Neural cell (in vitro differentiated cells): ENCODE data around the gene SKAP1. TPM values are rescaled to one million over a fixed set of nuclear protein-coding genes. Genes with fewer than 3 reads are reported as not detected.

Experiments
- H2AFZ ChIP-seq: fragments of 200-600, 300-800 bp; sonication (generic), shearing (Covaris generic); 2 replicates; pipeline ENCODE4 v1.6.0; 2014; ENCODE audit warnings: low read depth, mild to moderate bottlenecking, antibody characterized with exemption, low read length, moderate library complexity
- H3F3A ChIP-seq: fragments of 200-600 bp; shearing (Covaris generic); 2 replicates; pipeline ENCODE4 v1.6.1; 2016; ENCODE audit warnings: mild to moderate bottlenecking, moderate library complexity, mixed read lengths, antibody characterized with exemption, low read length; ENCODE audit not compliant: insufficient read depth, poor library complexity, severe bottlenecking
- H3K27ac ChIP-seq: fragments of 200-600, 300-800 bp; sonication (generic), shearing (Covaris generic); 2 replicates; pipeline ENCODE4 v1.5.1; 2014; ENCODE audit warnings: mild to moderate bottlenecking, low read length, moderate library complexity
- H3K27me3 ChIP-seq: fragments of 300-800, 200-600 bp; sonication (generic), shearing (Covaris generic); 2 replicates; pipeline ENCODE4 v1.6.0; 2014; ENCODE audit warnings: mild to moderate bottlenecking, low read depth, low read length, moderate library complexity; ENCODE audit not compliant: insufficient read depth
- H3K36me3 ChIP-seq: fragments of 300-800, 200-600 bp; sonication (generic), shearing (Covaris generic); 2 replicates; pipeline ENCODE4 v1.5.1; 2014; ENCODE audit warnings: mild to moderate bottlenecking, antibody characterized with exemption, low read length, moderate library complexity; ENCODE audit not compliant: insufficient read depth
- H3K4me2 ChIP-seq: fragments of 300-800, 200-600 bp; sonication (generic), shearing (Covaris generic); 2 replicates; pipeline ENCODE4 v1.6.0; 2014; ENCODE audit warnings: mild to moderate bottlenecking, low read length
- H3K4me3 ChIP-seq: fragments of 300-800, 200-600 bp; sonication (generic), shearing (Covaris generic); 2 replicates; pipeline ENCODE4 v1.5.1; 2014; ENCODE audit warnings: mild to moderate bottlenecking, low read length, moderate library complexity
- H3K79me2 ChIP-seq: fragments of 200-600 bp; shearing (Covaris generic); replicated peaks from 2 replicates; pipeline ENCODE4 v1.6.0; 2014; ENCODE audit warnings: mild to moderate bottlenecking, low read length, moderate library complexity; ENCODE audit not compliant: insufficient read depth
- H3K9ac ChIP-seq: fragments of 300-800, 200-600 bp; sonication (generic), shearing (Covaris generic); 2 replicates; pipeline ENCODE4 v1.6.1; 2016; ENCODE audit warnings: mild to moderate bottlenecking, low read length, mixed read lengths
- H3K9me2 ChIP-seq: fragments of 200-600 bp; shearing (Covaris generic); 2 replicates; pipeline ENCODE4 v1.6.1; 2016; ENCODE audit warnings: mild to moderate bottlenecking, low read length, mixed read lengths; ENCODE audit not compliant: insufficient read depth
- H3K9me3 ChIP-seq: fragments of 200-600, 300-800 bp; sonication (generic), shearing (Covaris generic); 2 replicates; pipeline ENCODE4 v1.6.1; 2016; ENCODE audit warnings: mild to moderate bottlenecking, mixed run types, low read length, moderate library complexity, mixed read lengths
- H4K20me1 ChIP-seq: fragments of 200-600 bp; shearing (Covaris generic); 2 replicates; pipeline ENCODE4 v1.6.1; 2016; ENCODE audit warnings: mild to moderate bottlenecking, mixed run types; ENCODE audit not compliant: insufficient read depth
- EP300 ChIP-seq: fragments of 450-650 bp; conservative IDR thresholded peaks from 2 replicates; pipeline ENCODE4 v1.6.1; 2014; ENCODE audit warnings: antibody characterized with exemption, mild to moderate bottlenecking, moderate library complexity; ENCODE audit not compliant: poor library complexity, severe bottlenecking
- EZH2 ChIP-seq: fragments of 200-600, 300-800 bp; shearing (Covaris generic), sonication (generic); IDR thresholded peaks from 2 replicates; pipeline ENCODE4 v1.6.1; 2014; ENCODE audit warnings: antibody characterized with exemption, low read length, borderline replicate concordance, mild to moderate bottlenecking; ENCODE audit not compliant: insufficient read depth, poor library complexity, severe bottlenecking
- MXI1 ChIP-seq: fragments of 450-650 bp; conservative IDR thresholded peaks from 2 replicates; pipeline ENCODE4 v1.6.1; 2014; ENCODE audit warnings: antibody characterized with exemption, mild to moderate bottlenecking; ENCODE audit not compliant: poor library complexity, severe bottlenecking
- POLR2AphosphoS5 ChIP-seq: IDR thresholded peaks from 2 replicates; pipeline ENCODE4 v1.6.1; 2012
- RAD21 ChIP-seq: fragments of 450-650 bp; conservative IDR thresholded peaks from 2 replicates; pipeline ENCODE4 v1.6.1; 2014; ENCODE audit warnings: antibody characterized with exemption, mild to moderate bottlenecking, moderate library complexity
- SMC3 ChIP-seq: fragments of 450-650 bp; conservative IDR thresholded peaks from 2 replicates; pipeline ENCODE4 v1.6.1; 2014; ENCODE audit warnings: antibody characterized with exemption, mild to moderate bottlenecking, moderate library complexity; ENCODE audit not compliant: poor library complexity
- TAF1 ChIP-seq: IDR thresholded peaks from 2 replicates; pipeline ENCODE4 v1.6.1; 2012; ENCODE audit warnings: low read depth
- polyA plus RNA-seq: library from polyadenylated mRNA; depleted of rRNA; stranded (reverse); fragments of >200 nt; gene quantifications from 2 replicates; pipeline ENCODE4 v1.2.3, GENCODE V29; 2014
- TF ChIP-seq, protein P1 (sequence below): fragments of 450-650 bp; IDR thresholded peaks from 2 replicates; pipeline ENCODE4 v1.5.1; 2014; ENCODE audit warnings: antibody characterized with exemption, mild to moderate bottlenecking, moderate library complexity; ENCODE audit not compliant: poor library complexity, severe bottlenecking
- TF ChIP-seq, protein P2 (sequence below): IDR thresholded peaks from 2 replicates; pipeline ENCODE4 v1.6.1; 2012; ENCODE audit warnings: borderline replicate concordance

Gene SKAP1
- polyA plus RNA-seq, 1 donor from 2014 or later, result 0.63 TPM

DNA sequence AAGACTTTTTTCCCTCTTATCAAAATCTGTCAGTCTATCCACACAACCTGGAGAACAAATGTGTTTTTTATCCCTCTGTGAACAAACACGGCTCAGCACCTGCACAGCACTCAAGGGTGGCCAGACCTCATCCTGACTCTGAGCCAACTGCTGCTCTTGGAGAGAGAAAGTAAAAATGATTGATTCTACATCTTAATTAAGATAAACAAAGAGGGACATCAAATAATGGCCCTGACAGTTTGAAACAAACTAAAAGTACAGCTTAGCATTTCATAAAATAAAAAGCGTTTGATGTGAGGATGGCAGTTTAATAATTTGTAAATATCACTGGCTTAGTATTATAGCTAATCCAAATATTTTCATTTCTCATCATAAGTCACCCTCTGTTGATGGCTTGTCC is 216.2 kb downstream of the SKAP1 start:
- no peaks in the 10 kb centered on the region for H3K36me3 ChIP-seq
- H3K9ac ChIP-seq, result no peak overlapping the region
- H3K79me2 ChIP-seq, result no peaks in the 10 kb centered on the region
- H3K4me2 ChIP-seq, result no peak overlapping the region
- TF ChIP-seq EP300, result no peak
- H3K9me3 ChIP-seq, result no peaks in the 10 kb centered on the region
- no peak overlapping the region for H2AFZ ChIP-seq
- H3F3A ChIP-seq, result no peaks in the 10 kb centered on the region
- H3K27me3 ChIP-seq, result no peaks in the 10 kb centered on the region
- no peak overlapping the region for H3K27ac ChIP-seq
- no peaks in the 10 kb centered on the region for H3K9me2 ChIP-seq
- no peaks in the 10 kb centered on the region for H4K20me1 ChIP-seq
- no peak overlapping the region for H3K4me3 ChIP-seq

DNA sequence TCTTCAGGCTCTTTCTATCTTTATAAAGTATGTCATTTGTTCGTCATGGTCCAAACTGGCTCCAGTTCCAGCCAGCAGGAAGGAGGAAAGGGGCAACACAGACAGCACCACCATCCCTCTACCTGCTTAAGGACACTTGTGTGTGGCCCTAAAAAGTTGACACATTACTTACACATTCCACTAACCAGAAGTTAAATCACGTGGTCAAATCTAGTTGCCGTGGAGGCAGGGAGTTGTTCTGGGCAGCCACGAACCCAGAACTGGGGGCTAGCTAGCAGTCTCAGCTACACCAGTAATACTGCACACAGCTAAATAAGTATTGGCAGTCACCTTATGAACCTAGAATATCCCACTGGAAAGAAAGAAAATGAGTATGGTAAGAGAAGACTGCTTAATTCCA is 218.2 kb downstream of the SKAP1 start:
- no peaks in the 10 kb centered on the region for H3F3A ChIP-seq
- H3K79me2 ChIP-seq, result no peaks in the 10 kb centered on the region
- TF ChIP-seq SMC3 (no peak), EZH2 (no peak), RAD21 (no peak), POLR2AphosphoS5 (no peak), TAF1 (no peak), MXI1 (no peak), EP300 (no peak)
- TF ChIP-seq, protein P1, sequence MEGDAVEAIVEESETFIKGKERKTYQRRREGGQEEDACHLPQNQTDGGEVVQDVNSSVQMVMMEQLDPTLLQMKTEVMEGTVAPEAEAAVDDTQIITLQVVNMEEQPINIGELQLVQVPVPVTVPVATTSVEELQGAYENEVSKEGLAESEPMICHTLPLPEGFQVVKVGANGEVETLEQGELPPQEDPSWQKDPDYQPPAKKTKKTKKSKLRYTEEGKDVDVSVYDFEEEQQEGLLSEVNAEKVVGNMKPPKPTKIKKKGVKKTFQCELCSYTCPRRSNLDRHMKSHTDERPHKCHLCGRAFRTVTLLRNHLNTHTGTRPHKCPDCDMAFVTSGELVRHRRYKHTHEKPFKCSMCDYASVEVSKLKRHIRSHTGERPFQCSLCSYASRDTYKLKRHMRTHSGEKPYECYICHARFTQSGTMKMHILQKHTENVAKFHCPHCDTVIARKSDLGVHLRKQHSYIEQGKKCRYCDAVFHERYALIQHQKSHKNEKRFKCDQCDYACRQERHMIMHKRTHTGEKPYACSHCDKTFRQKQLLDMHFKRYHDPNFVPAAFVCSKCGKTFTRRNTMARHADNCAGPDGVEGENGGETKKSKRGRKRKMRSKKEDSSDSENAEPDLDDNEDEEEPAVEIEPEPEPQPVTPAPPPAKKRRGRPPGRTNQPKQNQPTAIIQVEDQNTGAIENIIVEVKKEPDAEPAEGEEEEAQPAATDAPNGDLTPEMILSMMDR, result no peak
- TF ChIP-seq, protein P2, sequence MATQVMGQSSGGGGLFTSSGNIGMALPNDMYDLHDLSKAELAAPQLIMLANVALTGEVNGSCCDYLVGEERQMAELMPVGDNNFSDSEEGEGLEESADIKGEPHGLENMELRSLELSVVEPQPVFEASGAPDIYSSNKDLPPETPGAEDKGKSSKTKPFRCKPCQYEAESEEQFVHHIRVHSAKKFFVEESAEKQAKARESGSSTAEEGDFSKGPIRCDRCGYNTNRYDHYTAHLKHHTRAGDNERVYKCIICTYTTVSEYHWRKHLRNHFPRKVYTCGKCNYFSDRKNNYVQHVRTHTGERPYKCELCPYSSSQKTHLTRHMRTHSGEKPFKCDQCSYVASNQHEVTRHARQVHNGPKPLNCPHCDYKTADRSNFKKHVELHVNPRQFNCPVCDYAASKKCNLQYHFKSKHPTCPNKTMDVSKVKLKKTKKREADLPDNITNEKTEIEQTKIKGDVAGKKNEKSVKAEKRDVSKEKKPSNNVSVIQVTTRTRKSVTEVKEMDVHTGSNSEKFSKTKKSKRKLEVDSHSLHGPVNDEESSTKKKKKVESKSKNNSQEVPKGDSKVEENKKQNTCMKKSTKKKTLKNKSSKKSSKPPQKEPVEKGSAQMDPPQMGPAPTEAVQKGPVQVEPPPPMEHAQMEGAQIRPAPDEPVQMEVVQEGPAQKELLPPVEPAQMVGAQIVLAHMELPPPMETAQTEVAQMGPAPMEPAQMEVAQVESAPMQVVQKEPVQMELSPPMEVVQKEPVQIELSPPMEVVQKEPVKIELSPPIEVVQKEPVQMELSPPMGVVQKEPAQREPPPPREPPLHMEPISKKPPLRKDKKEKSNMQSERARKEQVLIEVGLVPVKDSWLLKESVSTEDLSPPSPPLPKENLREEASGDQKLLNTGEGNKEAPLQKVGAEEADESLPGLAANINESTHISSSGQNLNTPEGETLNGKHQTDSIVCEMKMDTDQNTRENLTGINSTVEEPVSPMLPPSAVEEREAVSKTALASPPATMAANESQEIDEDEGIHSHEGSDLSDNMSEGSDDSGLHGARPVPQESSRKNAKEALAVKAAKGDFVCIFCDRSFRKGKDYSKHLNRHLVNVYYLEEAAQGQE, result no peak
- no peak overlapping the region for H3K27ac ChIP-seq
- H4K20me1 ChIP-seq, result no peaks in the 10 kb centered on the region
- H3K9me2 ChIP-seq, result no peaks in the 10 kb centered on the region
- H3K36me3 ChIP-seq, result no peaks in the 10 kb centered on the region
- no peaks in the 10 kb centered on the region for H3K9me3 ChIP-seq
- H3K9ac ChIP-seq, result no peak overlapping the region
- no peak overlapping the region for H3K4me3 ChIP-seq
- H3K4me2 ChIP-seq, result no peak overlapping the region
- H2AFZ ChIP-seq, result no peak overlapping the region
- H3K27me3 ChIP-seq, result no peaks in the 10 kb centered on the region

DNA sequence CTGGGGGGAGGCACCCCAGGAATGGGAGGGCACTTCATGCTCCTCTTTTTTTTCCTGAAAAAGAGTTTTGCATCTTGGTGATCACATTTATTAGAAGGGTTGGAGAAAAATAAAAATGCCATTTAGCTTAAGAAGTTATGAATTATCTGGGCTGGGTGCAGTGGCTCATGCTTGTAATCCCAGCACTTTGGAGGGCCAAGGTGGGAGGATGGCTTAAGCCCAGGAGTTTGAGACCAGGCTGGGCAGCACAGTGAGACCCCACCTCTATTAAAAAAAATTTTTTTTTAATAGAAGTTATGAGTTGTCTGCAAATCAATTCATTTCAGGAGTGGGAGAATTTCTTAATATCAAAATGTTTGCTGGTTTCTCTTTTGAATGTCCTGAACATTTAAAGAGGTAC is 219.0 kb downstream of the SKAP1 start:
- no peaks in the 10 kb centered on the region for H3K9me3 ChIP-seq
- H3K4me3 ChIP-seq, result no peak overlapping the region
- no peaks in the 10 kb centered on the region for H3K27me3 ChIP-seq
- H3K9ac ChIP-seq, result no peak overlapping the region
- H3K27ac ChIP-seq, result no peak overlapping the region
- H3K79me2 ChIP-seq, result no peaks in the 10 kb centered on the region
- H2AFZ ChIP-seq, result no peak overlapping the region
- no peaks in the 10 kb centered on the region for H3K9me2 ChIP-seq
- H3F3A ChIP-seq, result no peaks in the 10 kb centered on the region
- H3K4me2 ChIP-seq, result no peak overlapping the region
- TF ChIP-seq EP300 (no peak), MXI1 (no peak), TAF1 (no peak), EZH2 (no peak), RAD21 (no peak), POLR2AphosphoS5 (no peak), SMC3 (no peak)
- TF ChIP-seq, protein P1, result no peak
- TF ChIP-seq, protein P2, result no peak
- H4K20me1 ChIP-seq, result no peaks in the 10 kb centered on the region
- H3K36me3 ChIP-seq, result no peaks in the 10 kb centered on the region
